LNCaP clone FGC (cell line): Measurements from ENCODE around the gene ROR2.

Experiments
- DNase-seq: peaks from one replicate; pipeline ENCODE4 v3.0.0-alpha.2; 2011; ENCODE audit warnings: low read depth
- H3K4me3 ChIP-seq: 2 replicates; pipeline ENCODE4 v1.5.1; 2011; ENCODE audit warnings: mild to moderate bottlenecking, low read depth, low read length, control low read depth
- TF ChIP-seq, protein P1 (sequence below): IDR thresholded peaks from 2 replicates; pipeline ENCODE4 v1.5.1; 2012; ENCODE audit warnings: mild to moderate bottlenecking; ENCODE audit not compliant: control insufficient read depth, insufficient read depth; ENCODE audit errors: extremely low read depth

The ROR2 gene

DNA sequence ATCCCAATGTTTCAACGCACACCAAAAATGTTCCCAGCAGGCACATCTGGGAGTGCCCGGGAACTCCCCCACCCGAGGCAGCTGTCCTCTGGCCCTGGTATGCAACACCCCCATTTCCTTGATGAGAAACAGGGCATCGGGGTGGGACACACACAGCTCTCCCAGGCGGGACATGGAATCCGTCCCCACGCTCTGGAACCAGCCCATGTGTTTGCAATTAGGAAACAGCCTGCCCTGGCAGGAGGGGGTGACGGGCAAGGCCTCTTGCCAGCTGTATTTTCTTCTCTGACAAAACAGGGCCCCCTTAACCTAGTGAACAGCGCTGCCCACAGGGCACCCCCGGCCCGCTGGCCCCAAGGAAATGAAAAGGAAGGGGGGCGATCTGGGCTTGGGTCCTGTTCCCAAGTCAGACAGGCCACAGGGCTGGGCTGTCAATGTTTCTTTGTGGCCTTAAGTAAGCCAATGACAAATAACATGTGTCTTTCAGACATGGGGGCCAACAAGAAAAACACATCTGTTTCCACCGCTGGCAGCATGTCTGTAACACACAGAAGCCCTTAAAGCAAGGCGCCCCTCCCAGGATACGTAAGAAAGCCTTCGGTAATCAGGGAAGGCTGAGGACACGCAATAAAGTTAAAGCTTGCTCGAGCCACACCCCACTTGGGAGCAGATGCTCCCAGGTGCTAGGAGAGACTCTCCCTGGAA, 125.3 kb downstream of the ROR2 start:
- DNase-seq, result no peak
- no peak overlapping the region for H3K4me3 ChIP-seq
- TF ChIP-seq, protein P1, sequence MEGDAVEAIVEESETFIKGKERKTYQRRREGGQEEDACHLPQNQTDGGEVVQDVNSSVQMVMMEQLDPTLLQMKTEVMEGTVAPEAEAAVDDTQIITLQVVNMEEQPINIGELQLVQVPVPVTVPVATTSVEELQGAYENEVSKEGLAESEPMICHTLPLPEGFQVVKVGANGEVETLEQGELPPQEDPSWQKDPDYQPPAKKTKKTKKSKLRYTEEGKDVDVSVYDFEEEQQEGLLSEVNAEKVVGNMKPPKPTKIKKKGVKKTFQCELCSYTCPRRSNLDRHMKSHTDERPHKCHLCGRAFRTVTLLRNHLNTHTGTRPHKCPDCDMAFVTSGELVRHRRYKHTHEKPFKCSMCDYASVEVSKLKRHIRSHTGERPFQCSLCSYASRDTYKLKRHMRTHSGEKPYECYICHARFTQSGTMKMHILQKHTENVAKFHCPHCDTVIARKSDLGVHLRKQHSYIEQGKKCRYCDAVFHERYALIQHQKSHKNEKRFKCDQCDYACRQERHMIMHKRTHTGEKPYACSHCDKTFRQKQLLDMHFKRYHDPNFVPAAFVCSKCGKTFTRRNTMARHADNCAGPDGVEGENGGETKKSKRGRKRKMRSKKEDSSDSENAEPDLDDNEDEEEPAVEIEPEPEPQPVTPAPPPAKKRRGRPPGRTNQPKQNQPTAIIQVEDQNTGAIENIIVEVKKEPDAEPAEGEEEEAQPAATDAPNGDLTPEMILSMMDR, result no peak

DNA sequence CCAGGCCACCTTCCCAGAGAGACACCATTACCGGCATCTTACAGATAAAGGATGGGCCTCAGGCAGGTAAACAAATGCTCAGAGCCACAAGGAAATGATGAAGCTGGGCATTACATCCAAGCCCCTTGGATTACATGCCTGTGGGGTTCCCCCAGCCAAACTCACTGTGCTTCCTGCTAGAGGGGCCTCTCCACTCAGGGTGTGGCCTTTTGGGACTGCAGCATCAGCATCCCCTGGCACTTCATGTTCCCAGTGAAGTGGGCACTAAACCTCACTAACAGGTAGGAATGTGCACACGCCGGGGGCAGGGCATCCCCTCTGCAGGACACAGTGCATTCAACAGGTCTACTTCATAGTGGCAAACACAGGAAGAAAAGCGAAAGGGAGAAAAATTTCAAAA, 125.9 kb downstream of the ROR2 start:
- TF ChIP-seq, protein P1, result no peak
- no peak for DNase-seq
- H3K4me3 ChIP-seq, result no peak overlapping the region

DNA sequence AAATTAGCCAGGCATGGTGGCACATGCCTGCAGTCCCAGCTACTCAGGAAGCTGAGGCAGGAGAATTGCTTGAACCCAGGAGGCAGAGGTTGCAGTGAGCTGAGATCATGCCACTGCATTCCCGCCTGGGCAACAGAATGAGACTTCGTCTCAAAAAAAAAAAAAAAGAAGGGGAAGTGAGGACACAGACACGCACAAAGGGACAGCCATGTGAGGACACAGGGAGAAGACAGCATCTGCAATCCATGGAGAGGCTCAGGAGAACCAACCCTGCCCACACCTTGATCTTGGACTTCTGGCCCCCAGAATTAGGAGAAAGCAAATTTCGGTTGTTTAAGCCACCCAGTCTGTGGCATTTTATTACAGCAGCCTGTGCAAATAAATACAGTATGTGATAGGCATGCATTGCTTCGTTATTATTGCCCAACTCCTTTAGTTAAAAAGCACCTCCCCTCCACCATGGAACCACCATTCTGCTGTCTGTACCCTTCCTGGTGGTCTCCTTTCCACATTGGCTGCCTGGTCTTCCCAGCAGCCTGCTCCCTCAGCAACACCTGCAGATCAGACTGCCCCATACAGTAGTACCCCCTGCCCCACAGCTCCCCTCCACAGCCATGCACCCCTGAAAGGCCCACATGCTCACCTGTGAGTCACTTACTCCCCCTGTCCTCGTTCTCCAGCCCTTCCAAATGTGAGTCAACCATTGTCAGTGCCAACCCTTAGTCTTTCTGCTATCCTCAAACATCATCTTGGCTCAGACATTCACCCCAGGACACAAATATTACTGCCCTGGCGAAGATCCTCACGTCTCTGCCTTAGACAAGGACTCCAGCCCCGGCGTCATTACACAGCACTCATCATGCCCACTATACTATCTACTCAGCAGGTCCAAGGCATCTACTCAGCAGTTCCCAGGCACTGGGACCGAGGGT, 128.8 kb downstream of the ROR2 start:
- DNase-seq, result no peak
- H3K4me3 ChIP-seq, result no peak overlapping the region
- TF ChIP-seq, protein P1, result no peak

DNA sequence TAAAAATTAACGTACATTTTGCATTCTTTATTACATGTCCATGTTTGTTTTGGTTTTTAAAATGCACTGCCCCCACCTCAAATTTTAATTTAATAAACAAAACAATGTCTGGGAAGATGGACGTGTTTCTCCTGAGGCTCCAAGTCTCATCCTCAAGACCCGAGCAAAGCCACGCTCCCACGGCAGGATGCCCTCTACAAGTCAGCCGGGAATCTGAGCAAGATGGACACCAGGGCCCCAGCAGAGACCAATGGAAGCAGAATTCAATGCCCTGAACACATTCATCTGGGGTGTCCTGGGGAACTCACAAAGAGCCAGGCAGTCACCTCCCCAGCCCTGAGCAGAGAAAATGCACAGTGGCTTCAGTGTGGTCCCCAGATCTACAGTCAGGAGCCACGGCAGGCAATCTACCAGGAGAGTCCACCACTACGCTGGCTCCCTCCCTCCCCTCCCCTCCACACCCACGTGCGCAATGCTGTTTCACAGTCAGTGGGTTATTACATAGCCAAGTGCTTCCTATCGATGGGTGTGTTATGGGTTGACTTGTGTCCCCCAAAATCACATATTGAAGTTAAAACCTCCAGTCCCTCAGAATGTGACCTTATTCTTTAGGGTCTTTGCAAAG, 129.8 kb downstream of the ROR2 start:
- no peak for DNase-seq
- no peak overlapping the region for H3K4me3 ChIP-seq
- TF ChIP-seq, protein P1, result no peak

DNA sequence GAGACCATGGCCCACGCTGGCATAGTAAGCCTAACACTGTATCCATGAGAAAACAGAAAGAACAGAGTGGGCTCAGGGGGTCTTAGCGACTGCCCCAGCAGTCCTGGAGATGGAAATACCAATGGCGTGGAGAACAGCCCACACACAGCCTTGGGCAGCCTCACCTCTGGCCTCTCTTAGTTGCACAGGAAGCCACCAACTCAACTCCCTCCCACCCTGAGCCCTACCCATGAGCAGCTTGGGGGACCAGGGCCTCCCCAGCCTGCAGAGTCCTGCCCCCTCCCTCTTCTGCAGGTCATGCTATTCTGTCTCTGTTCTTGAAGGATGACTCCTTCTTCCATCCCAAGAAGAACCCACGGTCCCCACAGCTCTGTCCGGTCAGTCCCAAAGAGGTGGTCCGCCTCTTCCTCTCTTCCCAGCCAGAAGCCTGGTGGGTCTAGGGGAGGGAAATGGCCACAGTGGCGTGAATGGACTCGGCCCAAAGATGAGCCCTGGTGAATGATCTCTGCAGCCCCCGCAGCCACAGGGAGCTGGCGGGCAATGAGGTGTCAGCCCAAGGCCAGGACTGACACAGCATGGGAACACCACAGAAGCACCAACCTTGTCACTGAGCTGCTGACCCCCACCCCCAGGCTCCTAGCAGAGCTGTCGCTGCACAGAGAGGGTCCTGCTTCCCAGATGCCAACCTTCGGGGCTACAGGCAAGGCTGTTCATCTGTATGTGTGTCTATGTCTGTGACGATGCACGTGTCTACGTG, 131.2 kb downstream of the ROR2 start:
- TF ChIP-seq, protein P1, result no peak

DNA sequence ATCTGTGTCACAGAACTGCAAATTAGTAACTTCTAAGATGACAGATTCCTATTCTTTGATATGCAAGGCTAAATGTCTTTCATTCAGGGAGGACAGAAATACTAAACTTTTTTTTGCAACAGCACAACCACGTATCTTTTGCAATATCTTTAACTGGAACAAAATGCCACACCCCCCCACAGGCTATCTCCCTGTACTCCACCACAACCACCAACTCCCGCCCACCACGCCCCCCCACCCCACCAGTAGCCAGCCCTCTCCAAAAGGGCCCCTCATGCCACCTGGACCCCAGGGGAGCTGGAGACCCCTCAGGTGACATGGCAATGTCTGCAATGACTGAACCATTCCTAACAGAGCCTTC, 131.8 kb downstream of the ROR2 start:
- H3K4me3 ChIP-seq, result no peak overlapping the region
- no peak for DNase-seq
- TF ChIP-seq, protein P1, result no peak

More for the DNA sequence above, 131.2 kb downstream of the ROR2 start:
- H3K4me3 ChIP-seq, result no peak overlapping the region
- DNase-seq, result no peak
